K562 (cell line): ENCODE data around the gene KRT82. TPM values are rescaled to one million over a fixed set of nuclear protein-coding genes. Genes with fewer than 3 reads are reported as not detected.

ENCODE experiments used
- CBFA2T3 ChIP-seq: fragments of 450-650 bp; IDR thresholded peaks from 2 replicates; pipeline ENCODE4 v1.6.1; 2017
- CEBPG ChIP-seq, 3 experiments: fragments of 200-800 bp in 1 of 3; sonication (Bioruptor generic) in 1 of 3; sonication (generic) in 1 of 3; formaldehyde crosslinking in 1 of 3; IDR thresholded peaks in 2 of 3; conservative IDR thresholded peaks in 1 of 3; 2 replicates each; pipeline versions ENCODE4 v1.6.1 to v1.8.0; 2016 to 2022; ENCODE audit warnings: missing compliant biosample characterization in 2 of 3, missing genetic modification characterization in 2 of 3, mild to moderate bottlenecking in 1 of 3, missing genetic modification reagents in 1 of 3
- HLTF ChIP-seq: fragments of 450-650 bp; IDR thresholded peaks from 2 replicates; pipeline ENCODE4 v1.6.1; 2016
- RBM14 ChIP-seq: fragments of 200-400 bp; formaldehyde crosslinking; IDR thresholded peaks from 2 replicates; pipeline ENCODE4 v1.6.1; 2018; ENCODE audit warnings: low read depth, mild to moderate bottlenecking, low read length, moderate library complexity, borderline replicate concordance; ENCODE audit not compliant: insufficient read depth
- ZNF431 ChIP-seq: sonication (generic); formaldehyde crosslinking; IDR thresholded peaks from 2 replicates; pipeline ENCODE4 v1.8.0; 2022; ENCODE audit warnings: mild to moderate bottlenecking, missing genetic modification reagents
- ZNF699 ChIP-seq: fragments of 250-450 bp; sonication (Bioruptor Pico); IDR thresholded peaks from 2 replicates; pipeline ENCODE4 v1.8.0; 2021; ENCODE audit warnings: mild to moderate bottlenecking, moderate library complexity; ENCODE audit not compliant: insufficient replicate concordance
- ZNF785 ChIP-seq: fragments of 250-450 bp; sonication (Bioruptor Pico); IDR thresholded peaks from 2 replicates; pipeline ENCODE4 v1.4.0; 2020; ENCODE audit warnings: mild to moderate bottlenecking
- polyA plus RNA-seq, 8 experiments: library from polyadenylated mRNA; depleted of rRNA in 4 of 8; stranded (reverse) in 5 of 8; unstranded in 3 of 8; fragments of >200 nt; fragmentation: Nextera tagmentation in 2 of 8; fragmentation: Illumina TruSeq in 1 of 8; extraction: Ambion mirVana in 2 of 8; extraction: Trizol in 1 of 8; gene quantifications; 2 replicates each; pipeline versions ENCODE4 v1.2.1 to v1.2.3, GENCODE V29; 2011 to 2014; ENCODE audit warnings: inconsistent platforms in 1 of 8, missing spikeins in 1 of 8
- total RNA-seq, 7 experiments: library from RNA; depleted of rRNA in 6 of 7; stranded (reverse); fragments of >200 nt in 6 of 7; fragmentation: Illumina TruSeq in 2 of 7; extraction: Trizol in 2 of 7; gene quantifications; 2 replicates each; pipeline versions ENCODE4 v1.2.1 to v1.2.3, GENCODE V29; 2011 to 2021; ENCODE audit warnings: low replicate concordance in 1 of 7
- TF ChIP-seq, protein P1 (sequence below), 3 experiments: IDR thresholded peaks in 2 of 3; conservative IDR thresholded peaks in 1 of 3; 2 replicates each; pipeline ENCODE4 v1.5.1; 2011 to 2012; ENCODE audit warnings: low read length in 3 of 3, mild to moderate bottlenecking in 3 of 3, control low read depth in 2 of 3, improper control_type of control experiment in 1 of 3, inconsistent platforms in 1 of 3, low read depth in 1 of 3, mixed read lengths in 1 of 3, moderate library complexity in 1 of 3; ENCODE audit not compliant: insufficient read depth in 2 of 3

Gene KRT82
- total and polyA plus RNA-seq, 9 of the 15 experiments (the other 6 are each of a cell fraction or from before 2014, with no cell fraction given), result not detected

DNA sequence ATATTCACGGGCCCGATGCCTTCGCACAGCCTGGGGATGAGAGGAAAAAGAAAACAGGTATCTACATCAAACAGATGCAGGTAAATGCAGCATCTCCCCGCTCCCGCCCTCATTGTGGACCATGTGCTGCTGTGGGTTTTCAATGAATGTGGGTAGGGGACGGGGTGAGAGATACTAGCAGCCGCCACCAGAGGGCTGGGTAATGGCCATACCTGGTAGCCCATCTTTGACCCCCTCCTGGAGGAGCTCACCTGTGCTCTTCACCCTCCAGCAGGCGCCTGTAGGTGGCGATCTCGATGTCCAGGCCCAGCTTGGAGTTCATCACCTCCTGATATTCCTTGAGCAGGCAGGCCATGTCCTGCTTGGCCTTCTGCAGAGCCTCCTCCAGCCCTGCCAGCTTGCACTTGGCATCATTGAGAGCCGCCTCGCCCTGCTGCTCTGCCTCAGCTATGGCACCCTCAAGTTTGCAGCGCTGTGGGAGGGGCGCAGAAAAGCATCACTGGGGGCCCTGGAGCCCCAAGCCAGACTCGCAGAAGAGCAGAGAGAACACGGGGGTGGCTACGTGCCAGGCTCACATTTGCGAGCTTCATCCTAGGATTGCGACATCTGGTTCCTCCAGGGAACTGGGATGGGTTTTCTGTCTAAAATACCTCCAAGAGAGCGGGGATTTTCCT is 10.2 kb downstream of the KRT82 start (continued):
- TF ChIP-seq, protein P1, sequence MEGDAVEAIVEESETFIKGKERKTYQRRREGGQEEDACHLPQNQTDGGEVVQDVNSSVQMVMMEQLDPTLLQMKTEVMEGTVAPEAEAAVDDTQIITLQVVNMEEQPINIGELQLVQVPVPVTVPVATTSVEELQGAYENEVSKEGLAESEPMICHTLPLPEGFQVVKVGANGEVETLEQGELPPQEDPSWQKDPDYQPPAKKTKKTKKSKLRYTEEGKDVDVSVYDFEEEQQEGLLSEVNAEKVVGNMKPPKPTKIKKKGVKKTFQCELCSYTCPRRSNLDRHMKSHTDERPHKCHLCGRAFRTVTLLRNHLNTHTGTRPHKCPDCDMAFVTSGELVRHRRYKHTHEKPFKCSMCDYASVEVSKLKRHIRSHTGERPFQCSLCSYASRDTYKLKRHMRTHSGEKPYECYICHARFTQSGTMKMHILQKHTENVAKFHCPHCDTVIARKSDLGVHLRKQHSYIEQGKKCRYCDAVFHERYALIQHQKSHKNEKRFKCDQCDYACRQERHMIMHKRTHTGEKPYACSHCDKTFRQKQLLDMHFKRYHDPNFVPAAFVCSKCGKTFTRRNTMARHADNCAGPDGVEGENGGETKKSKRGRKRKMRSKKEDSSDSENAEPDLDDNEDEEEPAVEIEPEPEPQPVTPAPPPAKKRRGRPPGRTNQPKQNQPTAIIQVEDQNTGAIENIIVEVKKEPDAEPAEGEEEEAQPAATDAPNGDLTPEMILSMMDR (IDR thresholded peaks at IDR 0.05 in 2 of 3, conservative IDR thresholded peaks at IDR 0.05 in 1 of 3; ENCODE audit: insufficient read depth in 2 of 3, low read depth in 1 of 3, low read length in 3 of 3), result peak; percentile 35 to 45 (median 44)
- TF ChIP-seq CBFA2T3 (no peak), HLTF (no peak), ZNF431 (CRISPR knock-in tag) (no peak), CEBPG (CRISPR knock-in tag; IDR thresholded peaks at IDR 0.05) (no peak), CEBPG (tag; conservative IDR thresholded peaks at IDR 0.05 in 1 of 2, IDR thresholded peaks at IDR 0.05 in 1 of 2) (0 out of 4 replicates have a peak, but pooled peaks of 1 of the 2 experiments have one; percentile 28), ZNF785 (CRISPR knock-in tag) (no peak), RBM14 (no peak), ZNF699 (CRISPR knock-in tag) (no peak)
- TF ChIP-seq, all 486 proteins: peak for 4
